G401.6 (cell line): ENCODE results near the gene TMEM117.
"Not testable (repeated sequence)": the region's sequence is repeated elsewhere in the genome, so short reads cannot be mapped to it uniquely, and the experiment has no call there.

Experiments used
- FAIRE-seq: peaks from 2 replicates; lab custom pipeline; 2012; peaks lifted over from hg19 to GRCh38; lab: Jason Lieb, UNC

The TMEM117 gene

GRCh38 chr12:44114906-44115305, 279.0 kb downstream of the TMEM117 start:
- FAIRE-seq, result no peak

GRCh38 chr12:44117337-44117736, 281.5 kb downstream of the TMEM117 start:
- FAIRE-seq, result no peak

- FAIRE-seq, result no peak
Measured at GRCh38 chr12:44118946-44119345, 283.1 kb downstream of the TMEM117 start.

GRCh38 chr12:44126806-44127205, 290.9 kb downstream of the TMEM117 start:
- FAIRE-seq, result no peak

GRCh38 chr12:44127966-44128710, 292.3 kb downstream of the TMEM117 start:
- FAIRE-seq, result no peak

GRCh38 chr12:44143175-44143574, 307.3 kb downstream of the TMEM117 start:
- FAIRE-seq, result no peak

- no peak for FAIRE-seq
Measured at GRCh38 chr12:44148936-44149335, 313.1 kb downstream of the TMEM117 start.

GRCh38 chr12:44154128-44154527, 318.2 kb downstream of the TMEM117 start:
- FAIRE-seq, result no peak

GRCh38 chr12:44155358-44155757, 319.5 kb downstream of the TMEM117 start:
- no peak for FAIRE-seq

GRCh38 chr12:44157359-44157758, 321.5 kb downstream of the TMEM117 start:
- FAIRE-seq, result no peak

- no peak for FAIRE-seq
Measured at GRCh38 chr12:44158746-44159145, 322.9 kb downstream of the TMEM117 start.

- no peak for FAIRE-seq
Measured at GRCh38 chr12:44159216-44159615, 323.3 kb downstream of the TMEM117 start.

- FAIRE-seq, result no peak
Measured at GRCh38 chr12:44159862-44160261, 324.0 kb downstream of the TMEM117 start.

- FAIRE-seq, result no peak
Measured at GRCh38 chr12:44162961-44163360, 327.1 kb downstream of the TMEM117 start.

GRCh38 chr12:44174053-44174452, 338.2 kb downstream of the TMEM117 start:
- no peak for FAIRE-seq

- FAIRE-seq, result no peak
Measured at GRCh38 chr12:44184499-44185206, 348.8 kb downstream of the TMEM117 start.

- no peak for FAIRE-seq
Measured at GRCh38 chr12:44193281-44193680, 357.4 kb downstream of the TMEM117 start.

GRCh38 chr12:44195719-44196118, 359.8 kb downstream of the TMEM117 start:
- not testable (repeated sequence) for FAIRE-seq

- no peak for FAIRE-seq
Measured at GRCh38 chr12:44206045-44206444, 370.2 kb downstream of the TMEM117 start.

GRCh38 chr12:44217146-44217883, 381.4 kb downstream of the TMEM117 start:
- FAIRE-seq, result no peak

GRCh38 chr12:44223736-44224135, 387.9 kb downstream of the TMEM117 start:
- FAIRE-seq, result no peak

GRCh38 chr12:44224399-44225148, 388.7 kb downstream of the TMEM117 start:
- FAIRE-seq, result no peak
